Neuron (in vitro differentiated cells): Measurements from ENCODE around the gene PIEZO1.

ENCODE experiments used
- H2AFZ ChIP-seq: one replicate; pipeline ENCODE4 v1.6.1; 2013; ENCODE audit warnings: low read depth, mild to moderate bottlenecking, inconsistent platforms, low read length, moderate library complexity
- H3K27me3 ChIP-seq: one replicate; pipeline ENCODE4 v1.6.1; 2013; ENCODE audit warnings: low read length; ENCODE audit not compliant: insufficient read depth
- H3K36me3 ChIP-seq: one replicate; pipeline ENCODE4 v1.6.1; 2013; ENCODE audit warnings: low read length; ENCODE audit not compliant: insufficient read depth
- H3K4me1 ChIP-seq: one replicate; pipeline ENCODE4 v1.6.1; 2013; ENCODE audit warnings: low read length; ENCODE audit not compliant: insufficient read depth
- H3K4me3 ChIP-seq: 2 replicates; pipeline ENCODE4 v1.5.1; 2013; ENCODE audit warnings: mild to moderate bottlenecking, low read length, moderate library complexity
- H3K9me3 ChIP-seq: one replicate; pipeline ENCODE4 v1.6.1; 2013; ENCODE audit warnings: low read length

The PIEZO1 gene

GRCh38 chr16:88738151-88739084, 46.6 kb downstream of the PIEZO1 start:
- H3K9me3 ChIP-seq, result no peaks in the 10 kb centered on the region
- no peak overlapping the region for H2AFZ ChIP-seq
- no peak overlapping the region for H3K4me3 ChIP-seq
- H3K4me1 ChIP-seq, result no peaks in the 10 kb centered on the region
- H3K36me3 ChIP-seq, result no peaks in the 10 kb centered on the region
- no peaks in the 10 kb centered on the region for H3K27me3 ChIP-seq

DNA sequence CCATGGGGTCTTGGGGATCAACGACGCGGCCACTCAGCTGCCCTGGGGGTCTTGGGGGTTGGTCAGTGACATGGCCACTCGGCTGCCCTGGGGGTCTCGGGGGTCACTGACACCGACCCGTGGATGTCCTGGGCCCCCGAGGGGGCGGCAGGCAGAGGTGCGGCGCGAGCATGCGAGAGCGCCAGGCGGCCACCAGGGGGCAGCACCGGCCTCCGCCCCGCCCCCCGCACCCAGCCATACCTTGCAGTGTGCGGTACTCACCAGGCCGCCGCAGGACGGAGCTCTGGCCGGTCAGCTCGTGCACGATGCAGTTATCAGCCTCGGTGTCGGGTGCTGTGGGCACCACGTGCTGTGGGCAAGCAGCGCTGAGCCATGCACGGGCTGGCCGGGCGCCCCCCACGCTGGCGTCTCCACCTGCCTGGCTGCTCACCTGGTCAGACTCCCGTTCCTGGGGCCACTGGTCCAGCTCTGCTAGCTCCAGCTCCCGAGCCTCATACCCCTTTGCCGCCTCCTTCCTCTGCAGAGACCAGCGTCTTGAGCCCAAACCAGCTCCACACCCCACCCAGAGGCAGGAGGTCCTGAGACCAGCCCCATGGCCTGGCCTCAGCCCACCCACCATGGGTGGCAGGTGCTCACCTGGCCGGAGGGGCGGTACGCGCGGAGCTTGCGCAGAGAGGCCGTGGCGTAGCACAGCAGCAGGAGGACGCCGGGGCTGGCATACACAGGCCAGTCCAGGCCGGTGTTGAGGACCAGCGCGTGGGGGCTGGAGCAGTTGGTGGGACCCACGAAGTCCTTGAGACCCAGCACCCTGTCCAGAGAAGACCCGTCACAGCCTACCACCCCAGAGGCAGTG, 47.5 kb downstream of the PIEZO1 start:
- Histone ChIP-seq H3K9me3 (no peaks in the 10 kb centered on the region), H3K27me3 (no peaks in the 10 kb centered on the region), H3K36me3 (no peaks in the 10 kb centered on the region), H3K4me3 (no peak overlapping the region), H2AFZ (no peak overlapping the region), H3K4me1 (no peaks in the 10 kb centered on the region)

GRCh38 chr16:88736496-88736895, 48.5 kb downstream of the PIEZO1 start:
- Histone ChIP-seq H2AFZ (no peak overlapping the region), H3K4me3 (no peak overlapping the region), H3K27me3 (no peaks in the 10 kb centered on the region), H3K9me3 (no peaks in the 10 kb centered on the region), H3K36me3 (no peaks in the 10 kb centered on the region), H3K4me1 (no peaks in the 10 kb centered on the region)

- Histone ChIP-seq H3K27me3 (no peaks in the 10 kb centered on the region), H3K4me3 (no peak overlapping the region), H3K9me3 (no peaks in the 10 kb centered on the region), H2AFZ (no peak overlapping the region), H3K4me1 (no peaks in the 10 kb centered on the region), H3K36me3 (no peaks in the 10 kb centered on the region)
These were observed 48.9 kb downstream of the PIEZO1 start for GRCh38 chr16:88736088-88736487.

- H3K27me3 ChIP-seq, result no peaks in the 10 kb centered on the region
- H3K4me1 ChIP-seq, result no peaks in the 10 kb centered on the region
- H3K4me3 ChIP-seq, result no peak overlapping the region
- no peaks in the 10 kb centered on the region for H3K36me3 ChIP-seq
- H3K9me3 ChIP-seq, result no peaks in the 10 kb centered on the region
- no peak overlapping the region for H2AFZ ChIP-seq
These were observed 49.4 kb downstream of the PIEZO1 start for GRCh38 chr16:88735616-88736015.

DNA sequence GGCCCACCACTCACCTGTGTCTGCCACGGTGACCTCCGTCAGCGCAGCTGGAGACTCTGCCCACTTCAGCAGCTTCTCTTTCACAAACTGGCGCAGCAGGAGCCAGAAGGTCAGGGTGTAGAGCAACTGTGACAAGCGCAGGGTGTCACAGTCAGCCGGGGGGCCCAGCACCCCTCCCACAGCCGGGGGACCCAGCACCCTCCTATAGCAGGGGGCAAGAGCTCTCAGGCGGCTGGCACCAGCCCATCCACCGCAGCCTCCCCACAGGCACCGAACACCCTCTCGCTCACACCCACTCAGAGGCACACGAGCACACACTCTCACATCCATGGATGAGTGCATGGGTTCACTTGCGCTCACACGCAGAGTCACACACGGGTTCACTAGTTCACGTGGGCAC, 49.9 kb downstream of the PIEZO1 start:
- Histone ChIP-seq H2AFZ (no peak overlapping the region), H3K9me3 (no peaks in the 10 kb centered on the region), H3K4me3 (no peak overlapping the region), H3K4me1 (no peaks in the 10 kb centered on the region), H3K36me3 (no peaks in the 10 kb centered on the region), H3K27me3 (no peaks in the 10 kb centered on the region)

DNA sequence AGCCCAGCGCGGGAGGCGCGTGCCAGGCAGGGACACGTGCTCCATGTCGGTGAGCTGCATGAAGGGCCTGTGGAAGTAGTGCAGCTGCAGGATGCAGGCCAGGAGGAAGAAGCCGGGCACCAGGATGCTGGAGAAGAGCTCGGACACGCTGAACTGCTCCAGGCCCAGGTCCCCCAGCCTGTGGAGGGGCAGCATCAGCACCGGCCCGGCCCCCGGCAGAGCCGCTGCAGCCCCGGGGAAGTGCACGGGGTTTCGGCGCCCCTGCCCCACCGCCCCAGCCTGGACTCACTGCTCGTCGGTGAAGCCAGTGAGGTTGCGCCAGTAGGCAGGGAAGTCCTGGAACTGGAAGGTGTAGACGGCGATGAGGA, 50.7 kb downstream of the PIEZO1 start:
- Histone ChIP-seq H3K36me3 (no peaks in the 10 kb centered on the region), H3K9me3 (no peaks in the 10 kb centered on the region)

GRCh38 chr16:88733630-88734360, 51.2 kb downstream of the PIEZO1 start:
- no peaks in the 10 kb centered on the region for H3K4me1 ChIP-seq
- H3K27me3 ChIP-seq, result no peaks in the 10 kb centered on the region
- no peaks in the 10 kb centered on the region for H3K9me3 ChIP-seq
- H3K36me3 ChIP-seq, result no peaks in the 10 kb centered on the region
- H2AFZ ChIP-seq, result no peak overlapping the region
- no peak overlapping the region for H3K4me3 ChIP-seq

More for the DNA sequence above, 50.7 kb downstream of the PIEZO1 start:
- H3K4me3 ChIP-seq, result no peak overlapping the region
- H3K4me1 ChIP-seq, result no peaks in the 10 kb centered on the region
- no peaks in the 10 kb centered on the region for H3K27me3 ChIP-seq
- H2AFZ ChIP-seq, result no peak overlapping the region

- H3K27me3 ChIP-seq, result no peaks in the 10 kb centered on the region
- H2AFZ ChIP-seq, result no peak overlapping the region
- no peak overlapping the region for H3K4me3 ChIP-seq
- H3K4me1 ChIP-seq, result no peaks in the 10 kb centered on the region
- no peaks in the 10 kb centered on the region for H3K36me3 ChIP-seq
- no peaks in the 10 kb centered on the region for H3K9me3 ChIP-seq
These were observed 52.1 kb downstream of the PIEZO1 start for GRCh38 chr16:88732961-88733294.

DNA sequence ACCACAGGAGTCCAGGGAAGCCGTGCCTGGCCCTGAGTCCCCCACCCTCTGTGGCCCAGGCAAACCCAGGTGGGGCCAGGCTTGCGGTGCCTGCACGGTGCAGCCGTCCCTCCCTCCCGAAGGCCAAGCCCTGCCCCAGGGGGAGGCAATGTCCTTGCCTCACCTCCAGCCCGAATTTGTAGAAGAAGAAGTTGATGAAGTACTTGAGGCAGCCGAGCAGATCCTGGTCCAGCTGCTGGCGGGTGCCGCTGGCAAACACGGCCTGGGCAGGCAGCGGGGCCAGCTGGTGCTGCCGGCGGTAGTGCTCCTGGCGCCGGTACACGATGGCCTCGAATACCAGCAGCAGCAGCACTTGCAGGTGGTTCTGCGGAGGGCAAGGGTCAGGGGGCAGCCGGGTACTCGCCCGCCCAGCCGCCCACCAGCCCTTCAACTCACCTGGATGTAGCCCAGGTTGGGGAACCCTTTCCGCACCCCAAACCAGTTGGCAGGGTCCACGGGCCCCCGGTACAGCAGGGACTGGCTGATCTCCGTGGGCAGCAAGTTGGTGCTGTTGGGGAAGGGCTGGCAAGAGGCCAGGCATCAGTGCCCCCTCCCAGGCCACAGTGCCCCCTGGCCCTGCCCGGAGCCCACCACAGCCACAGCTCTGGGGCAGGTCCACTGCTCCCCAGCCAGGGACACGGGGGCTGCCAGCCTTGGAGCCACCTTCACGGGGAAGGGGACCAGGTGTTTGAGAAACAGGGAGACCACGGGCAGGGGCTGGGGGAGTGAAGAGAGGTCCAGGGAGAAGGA, 52.7 kb downstream of the PIEZO1 start:
- H3K27me3 ChIP-seq, result no peaks in the 10 kb centered on the region
- no peak overlapping the region for H2AFZ ChIP-seq
- H3K4me3 ChIP-seq, result no peak overlapping the region
- H3K36me3 ChIP-seq, result no peaks in the 10 kb centered on the region
- H3K9me3 ChIP-seq, result no peaks in the 10 kb centered on the region
- H3K4me1 ChIP-seq, result no peaks in the 10 kb centered on the region

DNA sequence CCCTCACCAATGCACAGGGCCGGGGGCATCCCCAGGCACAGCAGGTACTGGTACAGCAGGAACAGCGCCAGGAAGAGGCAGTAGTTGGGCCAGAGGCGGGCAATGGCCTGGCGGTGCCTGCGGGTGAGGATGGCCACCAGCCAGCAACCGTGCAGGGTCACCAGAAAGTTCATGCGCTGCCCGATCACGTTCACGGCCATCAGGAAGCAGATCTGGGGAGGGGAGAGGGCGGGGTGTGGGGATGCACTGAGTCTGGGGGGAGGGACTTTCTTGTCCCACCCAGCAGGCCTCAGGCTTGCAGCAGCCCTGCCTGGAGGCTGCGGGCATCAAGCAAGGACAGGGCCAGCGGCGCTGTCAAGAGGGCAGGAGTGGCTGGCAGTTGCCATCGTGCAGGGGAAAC, 53.3 kb downstream of the PIEZO1 start:
- H3K9me3 ChIP-seq, result no peaks in the 10 kb centered on the region
- no peak overlapping the region for H3K4me3 ChIP-seq
- no peaks in the 10 kb centered on the region for H3K36me3 ChIP-seq
- H2AFZ ChIP-seq, result no peak overlapping the region
- H3K27me3 ChIP-seq, result no peaks in the 10 kb centered on the region
- no peaks in the 10 kb centered on the region for H3K4me1 ChIP-seq
